NCI-H524 (cell line): Measurements from ENCODE around the gene KLF6.
"Not testable (repeated sequence)": the region's sequence is repeated elsewhere in the genome, so short reads cannot be mapped to it uniquely, and the experiment has no call there.

Experiments
- DNase-seq, 2 experiments: peaks; one replicate each; lab custom pipeline; 2025; lab: John Stamatoyannopoulos, UW

The KLF6 gene

GRCh38 chr10:3756360-3756740 lies 28.7 kb downstream of the KLF6 start:
- DNase-seq: no peak

GRCh38 chr10:3755440-3756359 lies 29.3 kb downstream of the KLF6 start:
- DNase-seq: no peak

- no peak for DNase-seq
Measured at GRCh38 chr10:3754727-3755439, 30.1 kb downstream of the KLF6 start.

- DNase-seq: no peak
Measured at GRCh38 chr10:3750854-3751253, 34.2 kb downstream of the KLF6 start.

- DNase-seq: no peak
Measured at GRCh38 chr10:3750006-3750816, 34.8 kb downstream of the KLF6 start.

- DNase-seq: no peak
Measured at GRCh38 chr10:3749600-3749999, 35.4 kb downstream of the KLF6 start.

GRCh38 chr10:3749011-3749410 lies 36.0 kb downstream of the KLF6 start:
- DNase-seq: no peak

GRCh38 chr10:3748484-3748883 lies 36.5 kb downstream of the KLF6 start:
- DNase-seq: no peak

GRCh38 chr10:3747984-3748383 lies 37.0 kb downstream of the KLF6 start:
- DNase-seq: no peak

- DNase-seq: no peak
Measured at GRCh38 chr10:3747248-3747960, 37.6 kb downstream of the KLF6 start.

GRCh38 chr10:3746634-3747033 lies 38.4 kb downstream of the KLF6 start:
- DNase-seq: no peak

- DNase-seq: peak in 1 of 2 experiments; percentile 37
Measured at GRCh38 chr10:3745521-3745920, 39.5 kb downstream of the KLF6 start.

- DNase-seq: peak in 1 of 2 experiments; percentile 26
Measured at GRCh38 chr10:3741688-3742461, 43.1 kb downstream of the KLF6 start.

- DNase-seq: no peak
Measured at GRCh38 chr10:3740157-3740871, 44.7 kb downstream of the KLF6 start.

GRCh38 chr10:3738855-3739350 lies 46.1 kb downstream of the KLF6 start:
- no peak for DNase-seq

GRCh38 chr10:3737864-3738263 lies 47.1 kb downstream of the KLF6 start:
- DNase-seq: no peak

- no peak for DNase-seq
Measured at GRCh38 chr10:3735175-3735574, 49.8 kb downstream of the KLF6 start.

GRCh38 chr10:3734111-3734510 lies 50.9 kb downstream of the KLF6 start:
- no peak for DNase-seq

- DNase-seq: not testable (repeated sequence)
Measured at GRCh38 chr10:3732183-3732582, 52.8 kb downstream of the KLF6 start.

GRCh38 chr10:3729397-3729976 lies 55.5 kb downstream of the KLF6 start:
- DNase-seq: no peak
